HL-60 (cell line): ENCODE measurements around the gene CAMSAP1.

Experiments
- GABPA ChIP-seq: IDR thresholded peaks from 2 replicates; pipeline ENCODE4 v1.6.1; 2012; ENCODE audit warnings: low read depth
- POLR2AphosphoS5 ChIP-seq: IDR thresholded peaks from 2 replicates; pipeline ENCODE4 v1.6.1; 2012; ENCODE audit warnings: low read depth
- SPI1 ChIP-seq: IDR thresholded peaks from 2 replicates; pipeline ENCODE4 v1.6.1; 2012; ENCODE audit warnings: low read depth, mild to moderate bottlenecking, borderline replicate concordance
- TF ChIP-seq, protein P1 (sequence below): IDR thresholded peaks from one replicate; pipeline ENCODE4 v1.5.1; 2011; ENCODE audit warnings: low read length, control low read depth, inconsistent platforms; ENCODE audit not compliant: insufficient read depth
- TF ChIP-seq, protein P2 (sequence below): IDR thresholded peaks from 2 replicates; pipeline ENCODE4 v1.6.1; 2012; ENCODE audit warnings: low read depth; ENCODE audit not compliant: insufficient replicate concordance

DNA sequence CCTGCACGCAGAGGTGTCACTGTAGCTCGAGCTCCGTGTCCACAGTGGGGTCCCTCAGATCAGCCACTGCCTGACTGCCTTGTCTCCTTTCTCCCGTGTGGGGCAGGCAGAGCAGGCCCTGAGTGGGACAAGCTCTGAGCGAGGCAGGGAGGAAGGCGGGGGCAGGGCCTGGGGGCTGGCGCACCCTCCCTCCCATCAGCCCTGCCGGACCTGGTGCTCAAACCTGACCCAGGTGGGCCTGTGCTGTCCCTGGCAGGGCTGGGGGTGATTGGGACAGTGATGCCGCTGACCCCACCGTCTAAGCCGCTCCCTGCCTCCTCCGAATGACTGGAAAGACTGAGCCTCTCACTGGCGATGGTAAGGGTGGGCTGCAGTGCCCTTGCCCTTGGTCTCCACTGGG is 144.4 kb downstream of the CAMSAP1 start:
- TF ChIP-seq, protein P1, sequence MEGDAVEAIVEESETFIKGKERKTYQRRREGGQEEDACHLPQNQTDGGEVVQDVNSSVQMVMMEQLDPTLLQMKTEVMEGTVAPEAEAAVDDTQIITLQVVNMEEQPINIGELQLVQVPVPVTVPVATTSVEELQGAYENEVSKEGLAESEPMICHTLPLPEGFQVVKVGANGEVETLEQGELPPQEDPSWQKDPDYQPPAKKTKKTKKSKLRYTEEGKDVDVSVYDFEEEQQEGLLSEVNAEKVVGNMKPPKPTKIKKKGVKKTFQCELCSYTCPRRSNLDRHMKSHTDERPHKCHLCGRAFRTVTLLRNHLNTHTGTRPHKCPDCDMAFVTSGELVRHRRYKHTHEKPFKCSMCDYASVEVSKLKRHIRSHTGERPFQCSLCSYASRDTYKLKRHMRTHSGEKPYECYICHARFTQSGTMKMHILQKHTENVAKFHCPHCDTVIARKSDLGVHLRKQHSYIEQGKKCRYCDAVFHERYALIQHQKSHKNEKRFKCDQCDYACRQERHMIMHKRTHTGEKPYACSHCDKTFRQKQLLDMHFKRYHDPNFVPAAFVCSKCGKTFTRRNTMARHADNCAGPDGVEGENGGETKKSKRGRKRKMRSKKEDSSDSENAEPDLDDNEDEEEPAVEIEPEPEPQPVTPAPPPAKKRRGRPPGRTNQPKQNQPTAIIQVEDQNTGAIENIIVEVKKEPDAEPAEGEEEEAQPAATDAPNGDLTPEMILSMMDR = no peak
- no peak for TF ChIP-seq GABPA
- TF ChIP-seq POLR2AphosphoS5 = no peak
- TF ChIP-seq, protein P2, sequence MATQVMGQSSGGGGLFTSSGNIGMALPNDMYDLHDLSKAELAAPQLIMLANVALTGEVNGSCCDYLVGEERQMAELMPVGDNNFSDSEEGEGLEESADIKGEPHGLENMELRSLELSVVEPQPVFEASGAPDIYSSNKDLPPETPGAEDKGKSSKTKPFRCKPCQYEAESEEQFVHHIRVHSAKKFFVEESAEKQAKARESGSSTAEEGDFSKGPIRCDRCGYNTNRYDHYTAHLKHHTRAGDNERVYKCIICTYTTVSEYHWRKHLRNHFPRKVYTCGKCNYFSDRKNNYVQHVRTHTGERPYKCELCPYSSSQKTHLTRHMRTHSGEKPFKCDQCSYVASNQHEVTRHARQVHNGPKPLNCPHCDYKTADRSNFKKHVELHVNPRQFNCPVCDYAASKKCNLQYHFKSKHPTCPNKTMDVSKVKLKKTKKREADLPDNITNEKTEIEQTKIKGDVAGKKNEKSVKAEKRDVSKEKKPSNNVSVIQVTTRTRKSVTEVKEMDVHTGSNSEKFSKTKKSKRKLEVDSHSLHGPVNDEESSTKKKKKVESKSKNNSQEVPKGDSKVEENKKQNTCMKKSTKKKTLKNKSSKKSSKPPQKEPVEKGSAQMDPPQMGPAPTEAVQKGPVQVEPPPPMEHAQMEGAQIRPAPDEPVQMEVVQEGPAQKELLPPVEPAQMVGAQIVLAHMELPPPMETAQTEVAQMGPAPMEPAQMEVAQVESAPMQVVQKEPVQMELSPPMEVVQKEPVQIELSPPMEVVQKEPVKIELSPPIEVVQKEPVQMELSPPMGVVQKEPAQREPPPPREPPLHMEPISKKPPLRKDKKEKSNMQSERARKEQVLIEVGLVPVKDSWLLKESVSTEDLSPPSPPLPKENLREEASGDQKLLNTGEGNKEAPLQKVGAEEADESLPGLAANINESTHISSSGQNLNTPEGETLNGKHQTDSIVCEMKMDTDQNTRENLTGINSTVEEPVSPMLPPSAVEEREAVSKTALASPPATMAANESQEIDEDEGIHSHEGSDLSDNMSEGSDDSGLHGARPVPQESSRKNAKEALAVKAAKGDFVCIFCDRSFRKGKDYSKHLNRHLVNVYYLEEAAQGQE = no peak
- no peak for TF ChIP-seq SPI1
